ENCODE measurements around the gene BICD1.

DNA sequence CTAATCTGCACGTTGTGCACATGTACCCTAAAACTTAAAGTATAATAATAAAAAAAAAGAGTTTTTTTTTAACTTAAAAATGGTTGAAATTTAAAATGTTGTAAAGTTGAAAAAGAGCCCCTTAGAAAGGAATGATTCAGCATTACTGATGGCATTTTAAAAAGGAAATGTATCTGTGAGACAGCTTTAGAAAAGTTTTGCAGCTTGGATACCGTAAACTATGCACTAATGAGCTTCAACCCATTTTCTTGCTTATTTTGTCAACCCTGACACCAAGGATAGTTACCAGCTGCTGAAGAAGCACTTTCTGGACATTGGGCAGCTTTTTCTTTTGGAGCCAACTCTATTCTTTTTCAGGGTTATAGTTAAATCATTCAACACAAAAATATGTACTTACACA is 4.3 kb downstream of the BICD1 start:
- TF ChIP-seq, protein P1, sequence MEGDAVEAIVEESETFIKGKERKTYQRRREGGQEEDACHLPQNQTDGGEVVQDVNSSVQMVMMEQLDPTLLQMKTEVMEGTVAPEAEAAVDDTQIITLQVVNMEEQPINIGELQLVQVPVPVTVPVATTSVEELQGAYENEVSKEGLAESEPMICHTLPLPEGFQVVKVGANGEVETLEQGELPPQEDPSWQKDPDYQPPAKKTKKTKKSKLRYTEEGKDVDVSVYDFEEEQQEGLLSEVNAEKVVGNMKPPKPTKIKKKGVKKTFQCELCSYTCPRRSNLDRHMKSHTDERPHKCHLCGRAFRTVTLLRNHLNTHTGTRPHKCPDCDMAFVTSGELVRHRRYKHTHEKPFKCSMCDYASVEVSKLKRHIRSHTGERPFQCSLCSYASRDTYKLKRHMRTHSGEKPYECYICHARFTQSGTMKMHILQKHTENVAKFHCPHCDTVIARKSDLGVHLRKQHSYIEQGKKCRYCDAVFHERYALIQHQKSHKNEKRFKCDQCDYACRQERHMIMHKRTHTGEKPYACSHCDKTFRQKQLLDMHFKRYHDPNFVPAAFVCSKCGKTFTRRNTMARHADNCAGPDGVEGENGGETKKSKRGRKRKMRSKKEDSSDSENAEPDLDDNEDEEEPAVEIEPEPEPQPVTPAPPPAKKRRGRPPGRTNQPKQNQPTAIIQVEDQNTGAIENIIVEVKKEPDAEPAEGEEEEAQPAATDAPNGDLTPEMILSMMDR (IDR thresholded peaks at IDR 0.05; ENCODE audit: low read depth, low read length, poor library complexity, severe bottlenecking), result no peak
- no peak for TF ChIP-seq EZH2phosphoT487 (IDR thresholded peaks at IDR 0.05; ENCODE audit: borderline replicate concordance, low read length)

Data from DOHH2 (cell line).